ENCODE data around the gene C16orf95. TPM values are rescaled to one million over a fixed set of nuclear protein-coding genes. Genes with fewer than 3 reads are reported as not detected.

C16orf95 gene
- total RNA-seq, 1 donor from 2014 or later, result 4.7 TPM

- no peak for TF ChIP-seq CTCF (IDR thresholded peaks at IDR 0.05; ENCODE audit: unreplicated experiment)
- Mint-ChIP-seq H3K9me3 (ENCODE audit: low read depth) (no peaks in the 10 kb centered on the region), H3K27me3 (no peaks in the 10 kb centered on the region), H3K4me3 (ENCODE audit: low read depth) (no peak overlapping the region), H3K36me3 (ENCODE audit: insufficient read depth) (peaks cover 3% of the 10 kb centered on the region), H3K27ac (no peak overlapping the region), H3K4me1 (ENCODE audit: low read depth) (no peaks in the 10 kb centered on the region)
- DNase-seq (ENCODE audit: low spot score, unreplicated experiment), result no peak
Measured at GRCh38 chr16:87329436-87330256, 12.5 kb upstream of the C16orf95 start.

- Mint-ChIP-seq H3K4me3 (ENCODE audit: low read depth) (no peak overlapping the region), H3K4me1 (ENCODE audit: low read depth) (no peaks in the 10 kb centered on the region), H3K27ac (no peak overlapping the region), H3K27me3 (no peaks in the 10 kb centered on the region), H3K36me3 (ENCODE audit: insufficient read depth) (peaks cover 3% of the 10 kb centered on the region), H3K9me3 (ENCODE audit: low read depth) (no peaks in the 10 kb centered on the region)
- DNase-seq (ENCODE audit: low spot score, unreplicated experiment), result no peak
- TF ChIP-seq CTCF (IDR thresholded peaks at IDR 0.05; ENCODE audit: unreplicated experiment), result no peak
Measured at GRCh38 chr16:87328846-87329245, 11.7 kb upstream of the C16orf95 start.

GRCh38 chr16:87327798-87328495 lies 10.8 kb upstream of the C16orf95 start:
- Mint-ChIP-seq H3K27me3 (no peaks in the 10 kb centered on the region), H3K4me1 (ENCODE audit: low read depth) (no peaks in the 10 kb centered on the region), H3K27ac (no peak overlapping the region), H3K9me3 (ENCODE audit: low read depth) (no peaks in the 10 kb centered on the region), H3K4me3 (ENCODE audit: low read depth) (no peak overlapping the region), H3K36me3 (ENCODE audit: insufficient read depth) (peaks cover 3% of the 10 kb centered on the region)
- no peak for TF ChIP-seq CTCF (IDR thresholded peaks at IDR 0.05; ENCODE audit: unreplicated experiment)
- DNase-seq (ENCODE audit: low spot score, unreplicated experiment), result no peak

- Mint-ChIP-seq H3K4me3 (ENCODE audit: low read depth) (no peak overlapping the region), H3K27ac (no peak overlapping the region), H3K9me3 (ENCODE audit: low read depth) (no peaks in the 10 kb centered on the region), H3K4me1 (ENCODE audit: low read depth) (no peaks in the 10 kb centered on the region), H3K36me3 (ENCODE audit: insufficient read depth) (peaks cover 3% of the 10 kb centered on the region), H3K27me3 (no peaks in the 10 kb centered on the region)
- no peak for TF ChIP-seq CTCF (IDR thresholded peaks at IDR 0.05; ENCODE audit: unreplicated experiment)
- DNase-seq (ENCODE audit: low spot score, unreplicated experiment), result no peak
Measured at GRCh38 chr16:87326151-87326571, 9.0 kb upstream of the C16orf95 start.

- Mint-ChIP-seq H3K9me3 (ENCODE audit: low read depth) (no peaks in the 10 kb centered on the region), H3K36me3 (ENCODE audit: insufficient read depth) (peaks cover 2% of the 10 kb centered on the region), H3K4me3 (ENCODE audit: low read depth) (no peak overlapping the region), H3K27ac (no peak overlapping the region), H3K4me1 (ENCODE audit: low read depth) (no peaks in the 10 kb centered on the region), H3K27me3 (no peaks in the 10 kb centered on the region)
- DNase-seq (ENCODE audit: low spot score, unreplicated experiment), result no peak
- no peak for TF ChIP-seq CTCF (IDR thresholded peaks at IDR 0.05; ENCODE audit: unreplicated experiment)
Measured at GRCh38 chr16:87325423-87325858, 8.2 kb upstream of the C16orf95 start.
